Hematopoietic multipotent progenitor cell treated with erythropoietin and hydrocortisone succinate and interleukin-3 and kit ligand, for 17 days (in vitro differentiated cells): ENCODE measurements around the gene SLC6A8.
A peak's percentile ranks its signal among the peaks of the same experiment; 100 is the strongest.
"Not testable (repeated sequence)": the region's sequence is repeated elsewhere in the genome, so short reads cannot be mapped to it uniquely, and the experiment has no call there.

Experiments used
- DNase-seq: peaks from one replicate; pipeline ENCODE4 v3.0.0-alpha.2; 2015; ENCODE audit warnings: low spot score

Gene SLC6A8

DNA sequence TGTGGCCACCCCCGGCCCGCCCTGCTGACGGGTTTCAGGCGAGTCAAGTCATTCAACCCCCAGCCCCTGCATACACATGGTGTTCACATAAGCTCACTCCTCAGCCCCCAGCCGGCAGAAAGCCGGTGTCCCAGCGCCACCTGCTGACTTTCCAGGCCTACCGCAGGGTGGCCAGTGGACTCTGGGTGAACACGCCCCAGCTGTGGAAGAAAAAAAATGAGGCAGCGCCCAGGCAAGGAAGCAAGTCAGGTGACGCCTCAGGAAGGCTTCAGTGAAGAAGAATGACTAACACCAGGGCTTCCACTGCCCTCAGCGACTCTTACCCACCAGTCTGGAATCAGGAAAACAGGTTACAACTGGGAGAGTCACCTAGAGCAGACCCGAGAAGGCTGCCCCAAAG lies 20.7 kb downstream of the SLC6A8 start:
- peak; percentile 83 for DNase-seq

DNA sequence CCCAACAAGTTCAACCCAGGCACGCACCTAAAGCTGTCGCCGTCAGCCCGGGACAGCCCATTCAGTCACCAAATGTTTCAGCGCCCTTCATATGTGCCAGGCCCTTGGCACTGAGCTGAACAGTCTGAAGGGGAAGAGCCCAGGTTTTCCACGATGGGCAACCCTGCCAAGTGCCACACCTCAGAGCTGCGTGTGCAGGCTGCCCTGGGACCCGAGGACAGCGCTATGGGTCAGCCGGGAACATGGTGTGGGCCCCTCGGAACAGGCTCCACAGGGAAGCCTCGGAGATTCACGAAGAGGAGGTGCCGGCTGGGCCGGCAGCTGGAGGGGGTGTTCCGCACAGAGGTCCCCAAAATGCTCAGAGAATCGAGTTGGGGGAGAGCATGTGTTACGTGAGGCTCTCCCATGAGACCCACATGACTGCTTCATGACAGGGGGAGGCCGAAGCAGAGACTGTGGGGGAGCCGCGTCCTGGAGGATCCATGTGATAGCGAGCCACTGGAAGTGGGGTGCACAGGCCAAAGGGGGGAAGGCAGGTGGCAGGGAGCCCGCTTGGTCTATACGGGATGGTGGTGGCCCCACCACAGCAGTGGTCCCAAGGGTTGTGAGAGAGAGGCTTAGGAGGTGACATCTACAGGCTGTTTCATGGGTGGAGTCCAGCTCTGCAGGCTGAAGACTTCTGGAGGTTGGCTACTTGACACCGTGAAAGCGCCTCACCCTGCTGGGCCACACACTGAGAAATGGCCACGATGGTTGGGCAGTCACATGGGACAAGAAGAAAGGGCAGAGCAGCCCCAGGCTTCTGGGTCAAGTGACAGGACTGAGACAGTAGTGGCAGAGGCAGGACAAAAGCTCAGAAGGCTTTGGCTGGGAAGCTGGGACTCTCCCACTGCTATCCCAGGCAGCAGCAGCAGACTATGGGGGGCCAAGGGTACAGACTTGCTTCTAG lies 22.3 kb downstream of the SLC6A8 start:
- no peak for DNase-seq

- no peak for DNase-seq
Observed at GRCh38 chrX:153714256-153714655, 26.5 kb downstream of the SLC6A8 start.

GRCh38 chrX:153717445-153717844 lies 29.7 kb downstream of the SLC6A8 start:
- no peak for DNase-seq

- DNase-seq = no peak
Observed at GRCh38 chrX:153719238-153719637, 31.5 kb downstream of the SLC6A8 start.

DNA sequence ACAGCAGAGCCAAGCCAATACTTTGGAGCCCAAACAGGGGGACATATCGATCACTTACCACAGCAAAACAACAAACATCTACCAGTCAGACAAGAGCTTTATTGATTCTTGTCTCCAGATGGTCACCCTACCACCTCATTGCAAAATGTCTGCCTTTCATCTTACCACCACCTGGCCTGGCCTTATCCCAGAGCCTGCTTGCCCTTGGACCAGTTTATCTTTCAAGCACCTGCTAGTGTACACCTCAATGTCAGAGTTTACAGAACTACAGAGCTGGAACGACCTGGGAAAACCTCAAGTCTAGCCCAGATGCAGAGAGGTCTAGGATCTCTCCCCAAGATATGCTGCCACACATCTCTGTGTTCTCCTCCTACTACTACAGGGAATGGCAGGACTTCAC lies 32.0 kb downstream of the SLC6A8 start:
- no peak for DNase-seq

DNA sequence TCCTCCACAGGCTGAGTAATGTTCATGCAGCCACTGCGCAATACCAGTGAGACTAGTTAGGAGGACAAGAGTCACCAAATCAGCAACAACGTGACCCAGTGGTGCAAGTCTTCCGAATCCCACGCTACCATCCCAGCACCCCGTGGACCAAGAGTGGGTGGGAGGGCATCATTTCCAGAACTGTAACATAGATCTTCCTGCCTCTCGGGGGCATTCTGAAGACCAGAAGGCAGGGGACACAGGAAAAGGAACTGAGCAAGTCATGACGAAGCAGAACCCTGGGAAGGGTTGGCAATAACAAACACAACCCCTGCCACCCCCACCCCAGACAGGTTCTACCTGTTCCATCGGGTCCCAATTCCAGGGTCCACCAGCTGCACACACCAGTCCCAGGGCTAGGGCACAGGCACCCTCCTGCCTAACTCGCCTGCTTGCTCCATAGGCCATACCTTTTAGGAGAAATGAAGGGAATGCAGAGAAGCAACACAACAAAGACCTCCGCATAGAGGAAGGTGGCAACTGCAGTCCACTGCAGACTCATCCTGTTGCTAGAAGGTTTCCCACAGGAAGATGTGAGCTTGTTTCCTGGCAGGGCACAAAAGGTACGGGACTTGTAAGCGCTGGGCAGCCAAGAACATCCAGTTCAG lies 35.1 kb downstream of the SLC6A8 start:
- no peak for DNase-seq

DNA sequence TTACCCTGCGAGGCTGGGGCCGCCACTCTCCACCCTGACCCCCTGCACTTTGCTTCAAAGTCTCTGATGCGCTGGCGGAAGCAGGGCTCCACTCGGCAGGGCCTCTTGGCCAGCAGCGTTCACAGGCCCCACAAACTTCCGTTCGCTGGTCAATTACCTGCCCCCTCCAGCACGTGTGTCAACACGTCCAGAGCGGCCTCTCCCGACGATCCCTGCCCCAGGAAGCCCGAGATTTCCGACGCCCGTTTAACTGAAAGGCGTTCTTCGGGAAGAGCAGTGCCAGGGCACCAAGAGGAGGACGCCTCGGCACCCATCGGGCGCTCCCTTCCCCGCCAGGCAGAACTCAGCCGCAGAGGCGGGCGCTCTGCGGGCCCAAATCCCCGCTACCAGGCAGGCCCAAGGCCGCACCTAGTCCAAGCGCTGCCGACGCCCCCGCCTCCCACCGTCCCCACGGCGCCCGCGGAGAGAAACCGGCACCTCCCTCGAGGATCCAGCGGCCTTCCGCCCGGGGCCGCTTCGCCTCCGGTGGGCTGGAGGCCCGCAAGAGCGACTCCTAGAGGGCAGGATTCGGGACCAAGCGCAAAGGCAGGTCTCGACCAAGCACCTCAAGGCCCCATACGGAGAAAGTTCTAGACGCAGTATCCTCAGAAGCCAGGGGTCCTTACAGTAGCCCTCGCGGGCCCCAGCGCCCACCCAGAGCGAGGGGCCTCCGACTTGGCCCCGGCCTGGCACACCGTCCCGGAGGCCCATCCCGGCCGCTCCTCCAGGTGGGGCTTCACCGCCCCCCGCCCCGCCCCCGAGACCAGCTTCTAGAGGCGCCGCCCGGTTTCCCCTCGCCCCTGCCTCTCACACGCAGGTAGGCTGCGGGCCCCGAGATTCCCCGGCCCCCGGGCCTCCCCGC lies 35.9 kb downstream of the SLC6A8 start:
- DNase-seq = peak; percentile 61

- peak; percentile 92 for DNase-seq
Observed at GRCh38 chrX:153724252-153725038, 36.7 kb downstream of the SLC6A8 start, which contains the start of the genes ABCD1 and BCAP31. ABCD1 (plus strand) TSS chrX:153724856; CDS start chrX:153725267, 411 bp downstream. BCAP31 (minus strand) TSS chrX:153724387; CDS start chrX:153723244, 1,143 bp downstream.

DNA sequence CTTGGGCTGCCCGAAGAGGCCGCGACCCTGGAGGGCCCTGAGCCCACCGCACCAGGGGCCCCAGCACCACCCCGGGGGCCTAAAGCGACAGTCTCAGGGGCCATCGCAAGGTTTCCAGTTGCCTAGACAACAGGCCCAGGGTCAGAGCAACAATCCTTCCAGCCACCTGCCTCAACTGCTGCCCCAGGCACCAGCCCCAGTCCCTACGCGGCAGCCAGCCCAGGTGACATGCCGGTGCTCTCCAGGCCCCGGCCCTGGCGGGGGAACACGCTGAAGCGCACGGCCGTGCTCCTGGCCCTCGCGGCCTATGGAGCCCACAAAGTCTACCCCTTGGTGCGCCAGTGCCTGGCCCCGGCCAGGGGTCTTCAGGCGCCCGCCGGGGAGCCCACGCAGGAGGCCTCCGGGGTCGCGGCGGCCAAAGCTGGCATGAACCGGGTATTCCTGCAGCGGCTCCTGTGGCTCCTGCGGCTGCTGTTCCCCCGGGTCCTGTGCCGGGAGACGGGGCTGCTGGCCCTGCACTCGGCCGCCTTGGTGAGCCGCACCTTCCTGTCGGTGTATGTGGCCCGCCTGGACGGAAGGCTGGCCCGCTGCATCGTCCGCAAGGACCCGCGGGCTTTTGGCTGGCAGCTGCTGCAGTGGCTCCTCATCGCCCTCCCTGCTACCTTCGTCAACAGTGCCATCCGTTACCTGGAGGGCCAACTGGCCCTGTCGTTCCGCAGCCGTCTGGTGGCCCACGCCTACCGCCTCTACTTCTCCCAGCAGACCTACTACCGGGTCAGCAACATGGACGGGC lies 37.5 kb downstream of the SLC6A8 start:
- no peak for DNase-seq

GRCh38 chrX:153725832-153726285 lies 38.1 kb downstream of the SLC6A8 start:
- DNase-seq = no peak

- DNase-seq = no peak
Observed at GRCh38 chrX:153726286-153727122, 38.8 kb downstream of the SLC6A8 start.

DNA sequence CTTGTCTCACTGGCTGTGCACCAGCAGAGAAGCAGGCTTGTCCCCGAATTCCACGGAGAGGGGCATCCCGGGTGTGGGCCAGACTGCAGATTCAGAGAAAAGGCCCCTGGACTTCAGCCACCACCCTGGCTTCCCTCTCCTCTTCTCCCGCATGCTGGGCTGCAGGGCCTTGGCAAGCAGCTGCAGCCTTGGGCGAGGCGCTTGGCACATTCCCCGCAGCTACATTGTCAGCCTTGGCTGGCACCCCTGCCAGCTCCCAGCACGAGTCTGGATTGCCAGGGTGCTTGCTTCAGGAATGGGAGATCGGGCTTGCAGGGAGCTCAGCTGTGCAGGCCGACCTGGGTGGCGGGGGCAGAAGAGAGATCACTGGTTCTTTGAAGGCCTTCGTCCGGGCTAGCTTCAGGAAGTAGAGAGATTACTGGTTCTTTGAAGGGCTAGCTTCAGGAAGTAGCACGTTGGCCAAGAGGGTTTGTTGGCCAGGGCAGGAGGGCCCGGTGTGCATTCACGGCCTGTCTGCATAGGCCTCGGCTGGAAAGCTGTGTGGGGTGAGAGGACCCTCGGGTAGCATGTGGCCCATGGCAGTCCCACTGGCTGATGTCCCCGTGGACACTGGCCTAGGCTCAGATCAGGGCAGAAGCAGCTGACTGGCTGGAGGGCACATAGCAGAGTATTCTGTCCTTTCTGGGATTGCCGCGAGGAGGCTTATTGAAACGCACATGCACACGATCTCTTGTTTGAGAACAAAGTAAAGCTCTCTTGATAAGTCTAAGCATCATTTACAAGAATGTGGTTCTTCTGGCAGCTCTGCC lies 39.6 kb downstream of the SLC6A8 start:
- DNase-seq = no peak

GRCh38 chrX:153728095-153728494 lies 40.4 kb downstream of the SLC6A8 start:
- DNase-seq = no peak

GRCh38 chrX:153728951-153729631 lies 41.4 kb downstream of the SLC6A8 start:
- DNase-seq = no peak

GRCh38 chrX:153730115-153730514 lies 42.4 kb downstream of the SLC6A8 start:
- DNase-seq = not testable (repeated sequence)

GRCh38 chrX:153731117-153731844 lies 43.6 kb downstream of the SLC6A8 start:
- no peak for DNase-seq
